GM21390 (cell line): ENCODE measurements around the gene CFAP74.

Source experiments
- ATAC-seq: cut with Tn5 transposase; IDR thresholded peaks from one replicate; pipeline ENCODE4 v1.9.1; 2021; ENCODE audit not compliant: unreplicated experiment

The CFAP74 gene

GRCh38 chr1:2019571-2020309, 16.2 kb upstream of the CFAP74 start:
- no peak for ATAC-seq

- ATAC-seq = no peak
Measured at GRCh38 chr1:2019172-2019543, 15.6 kb upstream of the CFAP74 start, which contains the start of gene GABRD. GABRD (plus strand) TSS chr1:2019345; CDS start chr1:2019424, 79 bp downstream.

GRCh38 chr1:2018217-2019171, 14.9 kb upstream of the CFAP74 start:
- no peak for ATAC-seq

DNA sequence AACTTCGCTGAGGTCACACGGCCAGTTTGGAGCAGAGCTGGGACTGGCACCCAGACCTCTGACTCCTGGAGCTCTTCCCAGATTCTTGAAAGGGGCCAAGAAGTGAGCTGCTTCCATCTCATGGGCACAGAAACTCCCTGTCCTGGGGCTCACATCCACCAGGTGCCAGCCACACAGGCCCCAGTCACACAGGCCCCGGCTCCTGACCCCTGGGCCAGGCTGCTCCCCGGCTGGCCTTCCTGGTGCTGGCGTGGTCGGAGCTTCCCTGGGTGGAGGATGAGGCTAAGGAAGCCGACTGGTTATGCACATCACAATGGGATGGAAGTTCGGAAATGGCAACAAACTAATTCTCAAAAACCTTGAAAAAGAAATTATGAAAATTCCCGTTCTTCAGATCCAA, 12.5 kb upstream of the CFAP74 start:
- ATAC-seq = no peak

GRCh38 chr1:2014741-2015735, 11.5 kb upstream of the CFAP74 start:
- no peak for ATAC-seq

GRCh38 chr1:2014181-2014580, 10.6 kb upstream of the CFAP74 start:
- ATAC-seq = no peak

DNA sequence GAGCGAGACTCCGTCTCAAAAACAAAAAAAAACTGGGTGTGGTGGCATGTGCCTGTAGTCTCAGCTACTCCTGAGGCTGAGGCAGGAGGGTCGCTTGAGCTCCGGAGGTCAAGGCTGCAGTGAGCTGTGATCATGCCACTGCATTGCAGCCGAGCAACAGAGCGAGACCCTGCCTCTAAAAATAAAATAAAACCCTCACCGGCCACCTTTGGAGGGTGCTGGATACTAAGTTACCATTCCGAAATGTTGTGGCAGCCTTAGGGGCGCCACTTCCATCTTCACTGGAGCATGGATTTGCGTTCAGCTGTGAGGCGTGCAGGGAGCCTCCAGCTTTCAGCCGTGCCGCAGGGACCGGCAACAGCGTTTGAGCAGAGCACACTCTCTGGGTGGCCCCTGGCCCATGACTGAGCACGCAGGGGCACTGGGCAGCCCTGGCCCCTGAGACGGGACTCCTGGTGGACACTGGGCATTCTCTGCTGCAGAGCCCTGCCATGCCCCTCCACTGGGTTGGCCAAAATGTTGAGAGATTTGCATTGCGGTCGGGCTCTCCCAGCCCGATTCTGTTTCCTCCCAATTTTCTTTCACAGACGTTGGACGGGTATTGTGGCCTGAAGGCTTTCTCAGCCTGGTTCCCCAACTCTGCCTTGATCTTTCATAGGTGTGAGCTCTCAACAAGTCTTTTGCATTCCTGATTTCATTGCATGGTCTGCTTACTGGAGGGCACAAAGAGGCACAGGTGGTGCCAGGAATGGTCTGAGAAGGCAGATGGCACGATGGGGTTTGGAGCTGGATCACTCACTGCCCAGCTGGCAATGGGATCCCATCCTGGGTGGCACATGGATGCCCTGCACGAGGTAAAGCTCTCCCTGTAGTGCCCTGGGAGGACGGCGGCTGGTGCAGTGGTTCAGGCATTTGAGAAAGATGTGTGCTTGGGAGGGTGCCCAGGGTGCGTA, 5.8 kb upstream of the CFAP74 start:
- ATAC-seq = no peak

DNA sequence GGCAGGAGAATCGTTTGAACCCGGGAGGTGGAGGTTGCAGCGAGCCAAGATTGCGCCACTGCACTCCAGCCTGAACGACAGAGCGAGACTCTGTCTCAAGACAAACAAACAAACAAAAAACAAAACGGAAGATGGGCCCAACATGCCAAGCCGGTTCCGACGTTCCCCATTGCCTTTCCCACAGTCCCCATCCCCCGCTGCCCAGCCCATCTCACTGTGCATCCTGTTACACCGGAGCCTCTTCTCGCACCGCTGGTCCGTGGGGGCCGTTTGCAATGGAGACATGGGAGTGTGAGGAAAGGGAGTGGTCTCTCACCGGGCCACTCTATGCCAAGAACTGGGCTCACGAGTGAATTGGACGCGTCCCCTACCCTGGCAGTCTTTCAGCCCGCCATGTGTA, 1.3 kb upstream of the CFAP74 start:
- no peak for ATAC-seq

DNA sequence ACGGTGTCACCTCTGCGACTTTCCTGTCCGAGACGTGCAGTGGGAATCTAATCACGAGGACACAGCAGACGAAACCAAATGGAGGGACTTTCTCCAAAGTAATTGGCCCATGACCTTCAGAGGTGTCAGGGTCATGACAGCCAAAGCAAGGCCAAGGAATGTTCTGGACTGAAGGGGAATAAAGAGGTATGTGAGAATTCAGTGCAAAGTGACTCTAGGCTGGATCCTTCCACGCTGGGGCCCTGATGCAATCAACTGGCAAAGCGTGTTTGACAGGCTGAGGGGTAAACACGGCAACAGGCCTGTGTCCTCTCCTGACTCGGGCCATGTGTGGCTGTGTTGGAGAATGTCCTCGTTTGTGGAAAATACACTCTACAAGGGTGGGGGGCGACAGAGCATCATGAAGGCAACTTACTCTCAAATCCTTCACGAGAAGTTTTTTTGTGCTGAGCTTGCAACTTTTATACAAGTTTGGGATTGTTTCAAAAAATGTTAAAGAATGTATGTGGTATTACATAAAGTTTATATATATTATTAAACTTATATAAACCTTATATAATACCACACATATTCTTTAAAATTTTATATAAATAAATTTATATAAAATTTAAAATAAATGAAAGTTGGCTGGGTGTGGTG, 1.7 kb downstream of the CFAP74 start:
- no peak for ATAC-seq

- ATAC-seq = no peak
Measured at GRCh38 chr1:2000850-2001249, 2.7 kb downstream of the CFAP74 start.

- ATAC-seq = no peak
Measured at GRCh38 chr1:2000432-2000831, 3.2 kb downstream of the CFAP74 start.

DNA sequence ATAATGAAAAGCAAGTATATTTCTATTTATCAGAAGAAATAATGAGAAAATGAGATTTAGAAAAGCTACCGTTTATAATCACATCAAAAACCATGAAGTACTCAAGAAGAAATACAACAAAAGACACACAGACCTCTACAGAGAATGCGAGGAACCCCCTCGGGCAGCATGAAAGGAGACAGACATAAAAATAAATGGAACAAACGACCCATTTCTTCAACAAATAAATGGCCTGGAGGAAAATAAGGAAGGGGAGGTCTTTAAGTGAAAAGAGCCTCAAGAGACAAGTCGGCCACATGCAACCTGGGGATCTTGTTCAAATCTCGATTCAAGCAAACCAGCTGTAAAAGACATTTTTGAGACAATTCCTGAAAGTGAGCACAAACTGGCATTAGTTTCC, 6.0 kb downstream of the CFAP74 start:
- no peak for ATAC-seq

GRCh38 chr1:1996207-1996651, 7.4 kb downstream of the CFAP74 start:
- no peak for ATAC-seq

DNA sequence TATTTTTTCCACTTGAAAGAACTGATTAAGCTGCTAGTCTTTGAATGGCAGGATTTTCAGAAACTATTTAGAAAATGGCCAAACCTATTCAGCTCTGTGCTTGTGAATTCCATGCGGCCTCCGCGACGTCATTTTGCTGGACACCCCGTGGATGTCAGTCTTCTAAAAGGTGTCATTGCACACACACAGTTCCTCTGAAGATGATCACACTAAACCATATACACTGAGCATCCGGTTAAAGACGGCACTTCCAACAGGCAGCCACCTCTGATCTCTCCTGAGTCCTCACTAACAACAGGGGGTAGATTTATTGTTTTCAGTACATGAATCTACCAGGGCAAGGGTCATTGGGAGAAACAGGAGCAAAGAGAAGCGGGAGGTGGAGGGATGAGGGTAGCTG, 9.1 kb downstream of the CFAP74 start:
- no peak for ATAC-seq

DNA sequence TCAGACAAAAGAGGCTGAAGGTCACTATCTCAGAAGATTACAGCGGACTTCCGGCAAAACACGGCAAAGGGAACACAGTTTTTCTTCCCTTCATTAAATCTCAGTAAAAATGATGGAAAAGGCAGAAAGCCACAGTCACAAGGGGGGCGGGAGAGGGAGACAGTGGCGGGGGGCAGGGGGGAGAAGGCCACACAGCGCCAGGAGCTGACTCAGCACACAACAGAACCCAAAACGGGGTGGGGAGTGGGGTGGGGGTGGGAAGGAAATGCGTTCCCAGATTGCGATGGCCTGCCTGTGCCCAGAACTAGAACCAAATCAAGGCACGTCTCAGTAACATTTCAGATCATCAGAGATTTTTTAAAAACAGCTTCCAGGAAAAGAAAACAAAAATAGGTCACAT, 13.4 kb downstream of the CFAP74 start:
- no peak for ATAC-seq

DNA sequence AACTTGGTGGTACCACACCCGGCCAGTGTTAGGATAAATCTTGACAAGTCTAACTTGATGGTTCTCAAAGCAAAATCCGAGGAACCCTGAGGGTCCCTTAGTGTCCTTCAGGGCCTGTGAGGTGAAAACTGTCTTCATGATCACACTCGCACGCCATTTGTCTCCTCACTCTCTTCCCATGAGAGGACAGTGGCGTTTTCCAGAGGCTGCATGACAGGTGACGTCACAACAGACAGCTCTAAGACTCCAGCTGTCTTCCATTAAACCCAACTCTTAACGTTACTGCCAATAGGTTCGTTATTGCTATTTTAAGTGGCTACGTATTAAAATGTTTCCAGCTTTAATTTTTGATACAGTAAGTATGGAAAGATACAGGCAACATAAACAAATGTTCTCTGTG, 13.8 kb downstream of the CFAP74 start:
- ATAC-seq = no peak

DNA sequence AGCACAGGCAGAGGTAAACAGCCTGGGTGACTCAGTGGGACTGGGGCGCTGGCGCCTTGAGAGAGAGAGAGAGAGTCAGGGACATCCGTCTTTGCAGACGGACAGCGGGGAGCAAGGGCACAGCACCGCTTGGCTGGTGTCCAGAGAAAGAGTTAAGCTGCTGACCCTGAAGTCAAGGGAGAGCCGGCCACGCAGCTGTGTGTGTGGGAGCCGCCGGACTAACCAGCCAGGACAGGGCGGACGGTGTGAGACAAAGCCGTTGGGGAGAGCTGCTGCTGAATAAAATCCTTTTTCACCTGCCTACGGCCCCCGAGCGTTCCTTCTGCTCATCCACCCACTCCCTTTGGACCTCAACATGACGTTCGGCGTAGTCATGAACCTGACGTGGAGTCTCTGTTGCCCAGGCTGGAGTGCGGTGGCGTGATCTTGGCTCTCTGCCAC, 14.5 kb downstream of the CFAP74 start:
- no peak for ATAC-seq

DNA sequence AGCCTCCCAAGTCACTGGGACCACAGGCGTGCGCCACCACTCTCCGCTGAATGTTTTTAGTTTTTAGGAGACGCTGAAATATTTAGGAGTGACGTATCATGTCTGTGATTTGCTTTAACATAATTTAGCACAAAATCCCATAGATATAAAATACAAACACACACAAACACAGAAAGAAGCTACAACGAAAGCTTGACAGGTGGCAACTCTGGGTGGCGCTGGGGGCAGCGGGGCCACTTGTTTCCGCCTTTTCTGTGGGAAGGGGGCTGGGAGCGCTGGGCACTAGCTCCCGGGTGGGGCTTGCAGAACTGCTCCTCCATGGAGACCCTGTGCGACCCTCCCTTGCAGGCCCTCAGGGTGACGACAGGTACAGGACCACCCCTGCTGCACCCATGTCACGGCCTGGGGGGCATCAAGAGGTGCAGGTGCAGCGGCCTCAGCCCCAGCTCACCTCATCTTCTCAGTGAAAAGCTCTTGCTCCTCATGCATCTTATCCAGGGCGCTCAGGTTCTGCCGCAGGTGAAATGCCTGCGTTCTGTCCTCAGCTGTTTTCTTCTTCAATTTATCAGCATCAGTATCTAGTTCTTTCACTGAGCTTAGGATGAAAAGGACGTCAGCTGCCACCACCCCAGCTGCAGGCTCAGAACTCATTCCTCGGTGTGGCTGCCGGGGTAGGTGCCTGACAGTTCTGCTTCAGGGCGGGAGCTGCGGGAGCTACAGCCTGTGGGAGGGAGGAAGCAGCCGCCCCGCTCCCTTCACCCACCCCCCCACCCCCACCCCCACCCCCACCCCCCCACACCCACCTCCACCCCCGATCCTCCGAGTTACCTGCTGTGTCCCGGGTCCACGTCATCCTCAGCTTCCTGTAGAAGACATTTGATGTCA, 15.3 kb downstream of the CFAP74 start:
- ATAC-seq = no peak
